Uterus (tissue), 4 donors: ENCODE data around the gene HAS3. TPM values are rescaled to one million over a fixed set of nuclear protein-coding genes. Genes with fewer than 3 reads are reported as not detected.

Source experiments
- DNase-seq, 2 donors: peaks; one replicate each; pipeline ENCODE4 v3.0.0-alpha.2; 2019 to 2020
- H3K27ac ChIP-seq, 2 donors: fragments of 200-600 bp; sonication (generic); 1 replicate in 1 of 2; 2 replicates in 1 of 2; pipeline ENCODE4 v1.5.1; 2016 to 2018
- H3K27me3 ChIP-seq, 2 donors: fragments of 200-600 bp; sonication (generic); one replicate each; pipeline ENCODE4 v1.5.1; 2018 to 2019; ENCODE audit warnings: control low read depth in 1 of 2
- H3K36me3 ChIP-seq, 2 donors: fragments of 200-600 bp; sonication (generic); one replicate each; pipeline ENCODE4 v1.5.1; 2019; ENCODE audit warnings: control low read depth in 1 of 2
- H3K4me1 ChIP-seq, 2 donors: fragments of 200-600 bp; sonication (generic); one replicate each; pipeline ENCODE4 v1.5.1; 2018 to 2019; ENCODE audit warnings: control low read depth in 1 of 2
- H3K4me3 ChIP-seq, 2 donors: fragments of 200-600 bp; sonication (generic); 1 replicate in 1 of 2; 2 replicates in 1 of 2; pipeline ENCODE4 v1.5.1; 2018 to 2019; ENCODE audit warnings: mild to moderate bottlenecking in 1 of 2
- H3K9me3 ChIP-seq, 2 donors: fragments of 200-600 bp; sonication (generic); one replicate each; pipeline ENCODE4 v1.5.1; 2019; ENCODE audit warnings: control low read depth in 1 of 2
- POLR2A ChIP-seq, 2 donors: fragments of 450-650 bp; IDR thresholded peaks; one replicate each; pipeline ENCODE4 v1.6.1; 2016; ENCODE audit warnings: antibody characterized with exemption in 2 of 2, mild to moderate bottlenecking in 1 of 2, moderate library complexity in 1 of 2
- intact Hi-C: fragments of 100-400 bp; cut with DNase I; formaldehyde crosslinking; loops from one replicate; pipeline ENCODE4 v1.15.1; 2023; ENCODE audit warnings: low total_unique reads
- total RNA-seq, 4 donors: library from RNA; depleted of rRNA in 3 of 4; stranded (reverse); fragments of >200 nt in 3 of 4; gene quantifications; one replicate each; pipeline versions ENCODE4 v1.1.0 to v1.2.4, GENCODE V29; 2014 to 2023
- TF ChIP-seq, protein P1 (sequence below), 4 experiments: fragments of 200-600 bp in 2 of 4; fragments of 450-650 bp in 2 of 4; sonication (generic) in 2 of 4; IDR thresholded peaks; one replicate each; pipeline ENCODE4 v1.5.1; 2016 to 2019; ENCODE audit warnings: antibody characterized with exemption in 4 of 4, mild to moderate bottlenecking in 2 of 4, moderate library complexity in 1 of 4
- donor health status: DM: yes; HTN: yes; CAD: no.

HAS3 gene
- total RNA-seq, 4 donors from 2014 or later = under 0.01 to 2.6 (median 1.8) TPM

DNA sequence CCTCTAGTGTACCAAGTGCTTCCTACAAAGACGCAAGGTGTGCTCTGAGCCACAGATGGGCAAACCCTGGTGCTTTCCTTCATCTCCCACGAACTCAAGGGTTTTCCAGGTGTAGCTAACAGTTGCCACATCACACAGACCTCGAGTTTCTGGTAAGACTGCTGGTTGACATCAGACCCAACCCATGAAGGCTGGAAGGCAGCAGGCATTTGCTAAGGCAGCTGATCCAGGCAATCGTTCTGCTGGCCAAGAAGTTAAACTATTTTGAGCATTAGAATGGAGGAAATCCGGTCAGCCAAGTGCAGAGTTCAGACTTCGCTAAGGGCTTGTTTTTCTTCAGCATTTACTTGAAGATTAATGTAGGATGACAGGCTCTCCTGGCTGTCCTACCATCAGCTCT, 11.5 kb downstream of the HAS3 start:
- H3K27ac ChIP-seq = no peak overlapping the region
- H3K36me3 ChIP-seq = no peaks in the 10 kb centered on the region
- H3K27me3 ChIP-seq = no peaks in the 10 kb centered on the region
- DNase-seq = no peak
- TF ChIP-seq, protein P1, sequence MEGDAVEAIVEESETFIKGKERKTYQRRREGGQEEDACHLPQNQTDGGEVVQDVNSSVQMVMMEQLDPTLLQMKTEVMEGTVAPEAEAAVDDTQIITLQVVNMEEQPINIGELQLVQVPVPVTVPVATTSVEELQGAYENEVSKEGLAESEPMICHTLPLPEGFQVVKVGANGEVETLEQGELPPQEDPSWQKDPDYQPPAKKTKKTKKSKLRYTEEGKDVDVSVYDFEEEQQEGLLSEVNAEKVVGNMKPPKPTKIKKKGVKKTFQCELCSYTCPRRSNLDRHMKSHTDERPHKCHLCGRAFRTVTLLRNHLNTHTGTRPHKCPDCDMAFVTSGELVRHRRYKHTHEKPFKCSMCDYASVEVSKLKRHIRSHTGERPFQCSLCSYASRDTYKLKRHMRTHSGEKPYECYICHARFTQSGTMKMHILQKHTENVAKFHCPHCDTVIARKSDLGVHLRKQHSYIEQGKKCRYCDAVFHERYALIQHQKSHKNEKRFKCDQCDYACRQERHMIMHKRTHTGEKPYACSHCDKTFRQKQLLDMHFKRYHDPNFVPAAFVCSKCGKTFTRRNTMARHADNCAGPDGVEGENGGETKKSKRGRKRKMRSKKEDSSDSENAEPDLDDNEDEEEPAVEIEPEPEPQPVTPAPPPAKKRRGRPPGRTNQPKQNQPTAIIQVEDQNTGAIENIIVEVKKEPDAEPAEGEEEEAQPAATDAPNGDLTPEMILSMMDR (IDR thresholded peaks at IDR 0.05) = no peak
- no peak for TF ChIP-seq POLR2A (IDR thresholded peaks at IDR 0.05)
- H3K9me3 ChIP-seq = no peaks in the 10 kb centered on the region
- H3K4me3 ChIP-seq = no peak overlapping the region
- intact Hi-C loops = no loop called here
- H3K4me1 ChIP-seq = no peaks in the 10 kb centered on the region

DNA sequence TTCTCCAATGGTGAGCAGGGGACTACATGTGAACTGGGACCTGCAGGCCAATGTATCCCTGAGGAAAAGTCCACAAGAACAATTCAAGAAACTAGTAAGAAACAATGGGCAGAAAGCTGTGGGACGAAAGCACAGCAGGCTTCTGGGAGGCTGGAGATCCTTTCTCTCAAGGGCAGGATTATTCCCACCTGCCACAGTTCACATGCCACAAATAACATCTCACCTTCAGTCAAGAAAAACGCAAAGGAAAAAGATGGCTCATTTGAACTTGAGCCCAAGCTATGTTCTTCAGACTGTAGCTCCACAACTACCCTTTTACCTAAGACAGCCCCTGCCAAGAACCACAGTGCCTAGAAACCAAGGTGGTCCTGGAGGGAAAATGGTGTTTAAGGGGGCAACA, 13.0 kb downstream of the HAS3 start:
- no peak overlapping the region for H3K4me3 ChIP-seq
- DNase-seq = no peak
- H3K27ac ChIP-seq = no peak overlapping the region
- intact Hi-C loops = no loop called here
- no peaks in the 10 kb centered on the region for H3K9me3 ChIP-seq
- TF ChIP-seq, protein P1 (IDR thresholded peaks at IDR 0.05) = no peak
- no peaks in the 10 kb centered on the region for H3K27me3 ChIP-seq
- H3K36me3 ChIP-seq = no peaks in the 10 kb centered on the region
- H3K4me1 ChIP-seq = no peaks in the 10 kb centered on the region

DNA sequence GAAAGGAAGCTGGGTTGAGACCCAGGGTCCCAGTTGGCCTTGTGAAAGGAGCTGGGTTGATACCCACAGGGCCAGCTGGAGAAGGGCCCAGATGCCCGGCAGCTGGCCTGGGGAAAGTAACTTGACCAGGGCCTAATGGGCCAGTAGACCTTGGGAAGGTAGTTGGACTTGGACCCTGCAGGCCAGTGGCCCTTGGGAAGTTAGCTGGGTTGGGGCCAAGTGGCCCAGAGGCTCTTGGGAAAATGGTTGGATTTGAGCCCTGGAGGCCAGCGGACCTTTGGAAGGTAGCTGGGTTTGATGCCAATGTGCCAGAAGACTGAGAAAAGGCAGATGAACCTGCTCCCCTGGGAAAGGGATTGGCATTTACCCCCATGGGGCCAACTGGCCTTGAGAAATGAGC, 13.5 kb downstream of the HAS3 start:
- no peak overlapping the region for H3K4me3 ChIP-seq
- no peaks in the 10 kb centered on the region for H3K36me3 ChIP-seq
- H3K27me3 ChIP-seq = no peaks in the 10 kb centered on the region
- no peaks in the 10 kb centered on the region for H3K4me1 ChIP-seq
- no peak for DNase-seq
- intact Hi-C loops = no loop called here
- no peaks in the 10 kb centered on the region for H3K9me3 ChIP-seq
- TF ChIP-seq POLR2A (IDR thresholded peaks at IDR 0.05) = no peak
- TF ChIP-seq, protein P1 (IDR thresholded peaks at IDR 0.05) = no peak
- no peak overlapping the region for H3K27ac ChIP-seq

DNA sequence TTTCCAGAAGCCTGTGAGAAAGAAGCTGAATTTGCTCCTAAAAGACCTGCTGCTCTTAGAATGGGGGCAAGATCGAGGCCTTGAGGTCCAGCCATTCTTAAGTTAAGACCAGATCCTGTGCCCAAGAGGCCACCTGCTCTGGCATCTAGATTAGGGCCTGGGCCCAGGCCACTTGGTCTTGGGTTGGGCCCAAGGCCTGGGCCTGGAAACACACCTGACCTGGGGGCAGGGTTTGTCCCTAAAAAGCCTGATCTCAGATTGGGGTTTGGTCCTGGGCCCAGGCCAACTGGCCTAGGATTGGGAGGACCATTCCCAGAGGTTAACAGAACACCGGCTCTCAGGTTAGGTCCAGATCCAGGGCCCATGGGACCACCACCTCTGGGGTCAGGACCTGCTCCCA, 14.1 kb downstream of the HAS3 start:
- DNase-seq = no peak
- intact Hi-C loops = no loop called here
- TF ChIP-seq, protein P1 (IDR thresholded peaks at IDR 0.05) = no peak
- no peak for TF ChIP-seq POLR2A (IDR thresholded peaks at IDR 0.05)
- H3K27me3 ChIP-seq = no peaks in the 10 kb centered on the region
- H3K27ac ChIP-seq = no peak overlapping the region
- H3K4me1 ChIP-seq = no peaks in the 10 kb centered on the region
- no peaks in the 10 kb centered on the region for H3K9me3 ChIP-seq
- H3K4me3 ChIP-seq = no peak overlapping the region
- no peaks in the 10 kb centered on the region for H3K36me3 ChIP-seq

DNA sequence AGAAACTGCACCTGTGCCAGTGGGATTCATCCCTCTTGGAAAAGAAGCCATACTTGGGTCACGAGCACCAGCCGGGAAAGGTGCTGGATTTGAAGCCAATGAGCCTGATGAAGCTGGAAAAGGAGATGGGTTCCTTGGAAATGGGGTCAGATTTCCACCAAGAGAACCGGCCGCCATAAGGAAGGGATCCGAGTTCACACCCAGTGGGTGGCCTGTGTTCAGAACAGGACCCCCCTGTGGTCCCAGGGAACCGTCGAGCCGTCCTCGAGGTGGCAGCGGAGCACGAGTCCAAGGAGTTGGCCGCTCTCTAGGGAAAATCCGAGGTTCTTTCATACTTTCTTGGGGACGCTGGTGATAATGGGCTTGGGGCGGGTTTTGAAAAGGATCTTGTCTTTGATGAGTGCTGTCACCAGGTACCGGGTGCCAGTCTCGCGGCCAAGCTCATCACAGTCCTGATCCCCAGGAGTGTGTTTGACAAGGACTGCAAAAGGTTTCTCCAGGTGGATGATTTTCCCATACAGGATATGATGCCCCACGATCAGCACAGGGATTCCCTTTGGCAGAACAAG, 14.7 kb downstream of the HAS3 start:
- Histone ChIP-seq H3K4me1 (no peaks in the 10 kb centered on the region), H3K36me3 (no peaks in the 10 kb centered on the region), H3K27ac (no peak overlapping the region), H3K4me3 (no peak overlapping the region), H3K9me3 (no peaks in the 10 kb centered on the region), H3K27me3 (no peaks in the 10 kb centered on the region)
- DNase-seq = no peak
- TF ChIP-seq, protein P1 (IDR thresholded peaks at IDR 0.05) = no peak
- TF ChIP-seq POLR2A (IDR thresholded peaks at IDR 0.05) = no peak
- intact Hi-C loops = loop anchor here (5.0 kb wide), 1 partner anchor 593 kb away; no protein-coding TSS in a partner anchor
